Measurements from ENCODE around the gene RGS7.

The RGS7 gene

GRCh38 chr1:241130881-241131280 lies 226.1 kb downstream of the RGS7 start:
- no peak for DNase-seq (ENCODE audit: low read depth)
- in situ Hi-C loops (cut with HindIII; ENCODE audit: low sequenced_read_pairs): no loop called here
- no peak overlapping the region for H3K4me3 ChIP-seq (ENCODE audit: low read depth, low read length)
- TF ChIP-seq CTCF (IDR thresholded peaks at IDR 0.05; ENCODE audit: low read depth, low read length, missing control alignments): no peak

DNA sequence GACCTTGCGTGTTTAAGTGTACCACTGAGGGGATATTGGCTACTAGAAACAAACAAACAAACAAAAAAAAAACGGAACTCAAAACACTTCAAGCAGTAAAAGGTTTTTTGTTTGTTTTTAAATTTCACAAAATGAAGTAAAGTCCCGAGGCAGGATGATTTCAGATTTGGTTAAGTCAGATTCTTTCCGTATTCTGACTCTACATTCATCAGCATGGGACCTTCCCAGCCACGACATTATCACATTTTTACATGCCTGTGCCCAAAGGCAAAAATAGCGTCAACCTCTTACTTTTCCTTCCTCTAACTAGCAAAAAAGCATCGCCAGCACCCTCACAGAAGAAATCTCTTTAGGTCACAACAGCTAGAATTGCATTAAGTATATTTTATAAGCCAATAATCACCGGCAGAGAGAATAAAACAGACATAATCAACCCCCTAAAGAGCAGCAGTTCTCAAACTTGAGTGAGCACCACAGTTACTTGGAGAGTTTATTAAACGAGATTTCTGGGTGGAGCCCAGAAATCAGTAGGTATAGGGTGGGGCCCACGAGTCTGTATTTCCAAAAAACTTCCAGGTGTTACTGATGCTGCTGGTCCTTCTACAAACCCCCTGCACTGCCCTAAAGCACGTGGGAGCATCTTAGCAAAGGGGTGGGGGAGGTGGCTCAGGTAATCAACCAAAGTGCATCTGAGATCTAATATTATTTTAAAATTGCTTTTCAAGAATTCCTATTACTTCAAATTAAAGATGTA lies 227.6 kb downstream of the RGS7 start:
- in situ Hi-C loops (cut with HindIII; ENCODE audit: low sequenced_read_pairs): no loop called here

GRCh38 chr1:241125286-241125685 lies 231.7 kb downstream of the RGS7 start:
- H3K4me3 ChIP-seq (ENCODE audit: low read depth, low read length): no peak overlapping the region
- TF ChIP-seq CTCF (IDR thresholded peaks at IDR 0.05; ENCODE audit: low read depth, low read length, missing control alignments): no peak
- DNase-seq (ENCODE audit: low read depth): no peak
- in situ Hi-C loops (cut with HindIII; ENCODE audit: low sequenced_read_pairs): no loop called here

More for the DNA sequence above, 227.6 kb downstream of the RGS7 start:
- no peak for DNase-seq (ENCODE audit: low read depth)
- no peak overlapping the region for H3K4me3 ChIP-seq (ENCODE audit: low read depth, low read length)
- no peak for TF ChIP-seq CTCF (IDR thresholded peaks at IDR 0.05; ENCODE audit: low read depth, low read length, missing control alignments)

DNA sequence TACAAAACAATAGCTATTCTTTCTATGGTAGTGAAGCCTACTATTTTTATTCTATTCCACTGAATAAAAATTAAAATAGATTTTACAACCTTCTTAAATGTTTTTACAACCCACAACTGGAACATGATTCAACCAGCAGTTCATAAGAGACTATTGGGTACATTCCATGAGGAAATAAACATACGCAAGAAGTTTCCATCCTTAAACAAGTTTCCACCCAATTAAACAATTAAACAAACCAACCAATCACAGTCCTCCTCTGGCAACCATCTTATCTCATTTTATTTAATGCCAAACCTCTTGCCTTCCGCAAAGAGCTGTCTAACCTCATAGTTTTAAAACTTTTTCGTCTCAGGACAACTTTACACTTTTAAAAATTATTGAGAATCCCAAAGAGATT lies 239.0 kb downstream of the RGS7 start:
- DNase-seq (ENCODE audit: low read depth): no peak
- TF ChIP-seq CTCF (IDR thresholded peaks at IDR 0.05; ENCODE audit: low read depth, low read length, missing control alignments): no peak
- in situ Hi-C loops (cut with HindIII; ENCODE audit: low sequenced_read_pairs): no loop called here
- H3K4me3 ChIP-seq (ENCODE audit: low read depth, low read length): no peak overlapping the region

- in situ Hi-C loops (cut with HindIII; ENCODE audit: low sequenced_read_pairs): no loop called here
- H3K4me3 ChIP-seq (ENCODE audit: low read depth, low read length): no peak overlapping the region
- DNase-seq (ENCODE audit: low read depth): no peak
- TF ChIP-seq CTCF (IDR thresholded peaks at IDR 0.05; ENCODE audit: low read depth, low read length, missing control alignments): no peak
Observed at GRCh38 chr1:241115784-241116183, 241.2 kb downstream of the RGS7 start.

GRCh38 chr1:241114699-241115233 lies 242.2 kb downstream of the RGS7 start:
- in situ Hi-C loops (cut with HindIII; ENCODE audit: low sequenced_read_pairs): no loop called here
- TF ChIP-seq CTCF (IDR thresholded peaks at IDR 0.05; ENCODE audit: low read depth, low read length, missing control alignments): no peak
- no peak for DNase-seq (ENCODE audit: low read depth)
- H3K4me3 ChIP-seq (ENCODE audit: low read depth, low read length): no peak overlapping the region

Data from astrocyte of the cerebellum (primary cell).